Measurements from ENCODE around the gene UGT1A3.

UGT1A3 gene

DNA sequence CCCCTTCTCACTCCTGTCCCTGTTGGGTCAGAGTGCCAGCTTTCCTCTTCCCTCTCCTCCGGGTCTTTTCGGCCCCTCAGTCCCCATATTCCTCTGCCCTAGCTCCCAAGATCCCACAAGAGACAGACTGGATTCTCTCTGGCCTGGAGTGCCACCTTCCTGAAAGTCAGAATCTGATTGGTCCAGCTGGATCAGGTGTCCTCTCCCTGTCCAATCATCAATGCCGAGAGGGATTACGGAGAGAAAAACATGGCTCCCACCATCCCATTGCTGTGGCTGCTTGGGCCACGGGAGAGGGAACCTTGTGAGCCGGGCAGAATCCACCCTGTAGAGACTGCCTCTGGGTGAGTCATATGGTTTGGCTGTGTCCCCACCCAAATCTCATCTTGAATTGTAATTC, 46.6 kb downstream of the UGT1A3 start:
- H3K4me3 ChIP-seq (ENCODE audit: insufficient read depth, low read length, poor library complexity, severe bottlenecking) = no peak overlapping the region
- no peaks in the 10 kb centered on the region for H3K9me3 ChIP-seq (ENCODE audit: insufficient read depth, low read length)
- no peak overlapping the region for H3K27ac ChIP-seq (ENCODE audit: low read depth, low read length)
- H3K79me2 ChIP-seq (ENCODE audit: insufficient read depth, low read length) = no peaks in the 10 kb centered on the region
- no peaks in the 10 kb centered on the region for H3F3A ChIP-seq (ENCODE audit: insufficient read depth)
- H2AFZ ChIP-seq (ENCODE audit: low read depth, low read length, severe bottlenecking) = no peak overlapping the region
- TF ChIP-seq EZH2phosphoT487 (conservative IDR thresholded peaks at IDR 0.05; ENCODE audit: low read length) (no peak), CTCF (IDR thresholded peaks at IDR 0.05; ENCODE audit: insufficient read depth, low read length, poor library complexity, severe bottlenecking) (no peak)
- H3K9ac ChIP-seq (ENCODE audit: low read length) = no peak overlapping the region
- H4K20me1 ChIP-seq (ENCODE audit: low read depth, low read length) = no peaks in the 10 kb centered on the region
- no peaks in the 10 kb centered on the region for H3K36me3 ChIP-seq (ENCODE audit: low read length)
- no peaks in the 10 kb centered on the region for H3K27me3 ChIP-seq (ENCODE audit: low read length)
- no peak overlapping the region for H3K4me2 ChIP-seq (ENCODE audit: low read depth, low read length, poor library complexity, severe bottlenecking)
- H3K9me2 ChIP-seq (replicated peaks; ENCODE audit: insufficient read depth, low read length) = no peaks in the 10 kb centered on the region

DNA sequence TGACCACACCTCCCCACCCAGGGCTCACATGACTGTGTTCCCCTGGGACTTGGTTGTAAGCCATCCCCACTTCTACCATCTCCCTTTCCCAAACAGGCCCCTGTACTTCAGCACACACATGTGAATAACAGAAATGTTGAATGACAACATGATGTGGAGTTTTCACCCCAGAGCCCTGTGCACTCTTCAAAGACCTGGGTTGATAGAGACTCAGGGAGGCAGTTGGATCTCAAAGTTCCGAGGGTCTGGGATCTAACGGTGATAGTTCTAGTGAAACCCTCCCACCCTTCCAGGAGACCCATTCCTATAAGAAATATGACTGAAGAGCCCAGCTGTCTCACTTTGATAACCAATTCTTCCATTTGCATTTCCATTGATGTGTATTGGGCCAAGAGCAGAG, 49.2 kb downstream of the UGT1A3 start, which contains the start of gene MROH2A:
Gene MROH2A (plus strand): TSS at position 301 of the 400 bp plus-strand sequence. CDS start 1,029 bp downstream, outside the sequence.
- no peaks in the 10 kb centered on the region for H3K79me2 ChIP-seq (ENCODE audit: insufficient read depth, low read length)
- H3K4me2 ChIP-seq (ENCODE audit: low read depth, low read length, poor library complexity, severe bottlenecking) = no peak within 1 kb of the TSS
- H3K9me2 ChIP-seq (replicated peaks; ENCODE audit: insufficient read depth, low read length) = no peaks in the 10 kb centered on the region
- H2AFZ ChIP-seq (ENCODE audit: low read depth, low read length, severe bottlenecking) = no peak within 1 kb of the TSS
- H3K9ac ChIP-seq (ENCODE audit: low read length) = no peak within 1 kb of the TSS
- no peaks in the 10 kb centered on the region for H3K27me3 ChIP-seq (ENCODE audit: low read length)
- no peaks in the 10 kb centered on the region for H3K36me3 ChIP-seq (ENCODE audit: low read length)
- H3K27ac ChIP-seq (ENCODE audit: low read depth, low read length) = no peak within 1 kb of the TSS
- TF ChIP-seq CTCF (IDR thresholded peaks at IDR 0.05; ENCODE audit: insufficient read depth, low read length, poor library complexity, severe bottlenecking) (no peak), EZH2phosphoT487 (conservative IDR thresholded peaks at IDR 0.05; ENCODE audit: low read length) (no peak)
- H3K9me3 ChIP-seq (ENCODE audit: insufficient read depth, low read length) = no peaks in the 10 kb centered on the region
- H3F3A ChIP-seq (ENCODE audit: insufficient read depth) = no peaks in the 10 kb centered on the region
- H4K20me1 ChIP-seq (ENCODE audit: low read depth, low read length) = no peaks in the 10 kb centered on the region
- H3K4me3 ChIP-seq (ENCODE audit: insufficient read depth, low read length, poor library complexity, severe bottlenecking) = no peak within 1 kb of the TSS

- Histone ChIP-seq H3K79me2 (ENCODE audit: insufficient read depth, low read length) (no peaks in the 10 kb centered on the region), H4K20me1 (ENCODE audit: low read depth, low read length) (no peaks in the 10 kb centered on the region), H3K9me2 (replicated peaks; ENCODE audit: insufficient read depth, low read length) (no peaks in the 10 kb centered on the region), H3K9me3 (ENCODE audit: insufficient read depth, low read length) (no peaks in the 10 kb centered on the region), H3K27me3 (ENCODE audit: low read length) (no peaks in the 10 kb centered on the region), H3F3A (ENCODE audit: insufficient read depth) (no peaks in the 10 kb centered on the region), H3K4me3 (ENCODE audit: insufficient read depth, low read length, poor library complexity, severe bottlenecking) (no peak overlapping the region), H3K4me2 (ENCODE audit: low read depth, low read length, poor library complexity, severe bottlenecking) (no peak overlapping the region), H3K27ac (ENCODE audit: low read depth, low read length) (no peak overlapping the region), H3K9ac (ENCODE audit: low read length) (no peak overlapping the region), H3K36me3 (ENCODE audit: low read length) (no peaks in the 10 kb centered on the region), H2AFZ (ENCODE audit: low read depth, low read length, severe bottlenecking) (no peak overlapping the region)
- TF ChIP-seq CTCF (IDR thresholded peaks at IDR 0.05; ENCODE audit: insufficient read depth, low read length, poor library complexity, severe bottlenecking) (no peak), EZH2phosphoT487 (conservative IDR thresholded peaks at IDR 0.05; ENCODE audit: low read length) (no peak)
Measured at GRCh38 chr2:233779722-233780121, 50.9 kb downstream of the UGT1A3 start.
